Activated CD4-positive, alpha-beta T cell treated with anti-CD3 and anti-CD28 coated beads, Interleukin-2, amount 50 U/mL, for 24 hours (primary cell): ENCODE results near the gene AIFM3.
"Not testable (repeated sequence)": the region's sequence is repeated elsewhere in the genome, so short reads cannot be mapped to it uniquely, and the experiment has no call there.

Source experiments
- DNase-seq, 2 donors: peaks; one replicate each; pipeline ENCODE4 v3.0.0-alpha.2; 2020; ENCODE audit warnings: low read depth in 1 of 2, low spot score in 1 of 2

The AIFM3 gene

GRCh38 chr22:20966883-20967696, at the start of gene AIFM3:
TSS of gene AIFM3 (plus strand) at chr22:20967255. CDS start at chr22:20967945, 690 bp downstream.
- no peak for DNase-seq

GRCh38 chr22:20918663-20919218, 48.3 kb upstream of the AIFM3 start:
- DNase-seq: no peak

- no peak for DNase-seq
These were observed 47.3 kb upstream of the AIFM3 start for GRCh38 chr22:20919718-20920117.

- no peak for DNase-seq
These were observed 46.2 kb upstream of the AIFM3 start for GRCh38 chr22:20920881-20921203.

GRCh38 chr22:20922141-20922751, 44.8 kb upstream of the AIFM3 start:
- no peak for DNase-seq

- DNase-seq: no peak
These were observed 40.8 kb upstream of the AIFM3 start for GRCh38 chr22:20926243-20926642.

- no peak for DNase-seq
These were observed 39.0 kb upstream of the AIFM3 start for GRCh38 chr22:20927940-20928572.

- no peak for DNase-seq
These were observed 38.5 kb upstream of the AIFM3 start for GRCh38 chr22:20928573-20928967.

- no peak for DNase-seq
These were observed 37.1 kb upstream of the AIFM3 start for GRCh38 chr22:20930004-20930403.

GRCh38 chr22:20930435-20930834, 36.6 kb upstream of the AIFM3 start:
- DNase-seq: not testable (repeated sequence)

GRCh38 chr22:20931126-20931654, 35.9 kb upstream of the AIFM3 start:
- no peak for DNase-seq

- DNase-seq: no peak
These were observed 33.1 kb upstream of the AIFM3 start for GRCh38 chr22:20933910-20934309.

- DNase-seq: not testable (repeated sequence)
These were observed 32.0 kb upstream of the AIFM3 start for GRCh38 chr22:20935049-20935448.

- DNase-seq: not testable (repeated sequence)
These were observed 31.1 kb upstream of the AIFM3 start for GRCh38 chr22:20935780-20936539.

GRCh38 chr22:20937031-20937793, 29.8 kb upstream of the AIFM3 start:
- no peak for DNase-seq

GRCh38 chr22:20937794-20938671, 29.0 kb upstream of the AIFM3 start:
- no peak for DNase-seq

- DNase-seq: not testable (repeated sequence)
These were observed 27.4 kb upstream of the AIFM3 start for GRCh38 chr22:20939457-20940185.

GRCh38 chr22:20940186-20940651, 26.8 kb upstream of the AIFM3 start:
- DNase-seq: no peak
